Immature natural killer cell (primary cell): ENCODE measurements around the gene CCL14. TPM values are rescaled to one million over a fixed set of nuclear protein-coding genes. Genes with fewer than 3 reads are reported as not detected.
A peak's percentile ranks its signal among the peaks of the same experiment; 100 is the strongest.
"Not testable (repeated sequence)": the region's sequence is repeated elsewhere in the genome, so short reads cannot be mapped to it uniquely, and the experiment has no call there.

Experiments used
- DNase-seq, 3 donors: peaks; one replicate each; pipeline ENCODE4 v3.0.0; 2022; ENCODE audit warnings: mixed read lengths in 1 of 3
- H3K27ac Mint-ChIP-seq, 6 donors: one replicate each; pipeline ENCODE4 v1.8.0; 2020; ENCODE audit warnings: mixed read lengths in 6 of 6, mild to moderate bottlenecking in 5 of 6, inconsistent platforms in 4 of 6, moderate library complexity in 3 of 6
- H3K27me3 Mint-ChIP-seq, 3 donors: one replicate each; pipeline ENCODE4 v1.8.0; 2020 to 2021; ENCODE audit warnings: low read depth in 3 of 3, mild to moderate bottlenecking in 3 of 3, mixed read lengths in 3 of 3, moderate library complexity in 3 of 3, inconsistent platforms in 1 of 3
- H3K36me3 Mint-ChIP-seq, 3 donors: one replicate each; pipeline ENCODE4 v1.8.0; 2020; ENCODE audit warnings: mixed read lengths in 3 of 3, inconsistent platforms in 2 of 3, mild to moderate bottlenecking in 2 of 3
- H3K4me1 Mint-ChIP-seq, 2 donors: one replicate each; pipeline ENCODE4 v1.8.0; 2020; ENCODE audit warnings: inconsistent platforms in 2 of 2, mild to moderate bottlenecking in 2 of 2, mixed read lengths in 2 of 2, moderate library complexity in 1 of 2
- H3K4me3 Mint-ChIP-seq, 5 donors: one replicate each; pipeline ENCODE4 v1.8.0; 2020; ENCODE audit warnings: mild to moderate bottlenecking in 5 of 5, mixed read lengths in 5 of 5, inconsistent platforms in 3 of 5, moderate library complexity in 3 of 5
- H3K9me3 Mint-ChIP-seq, 6 donors: one replicate each; pipeline ENCODE4 v1.8.0; 2020; ENCODE audit warnings: mild to moderate bottlenecking in 6 of 6, mixed read lengths in 6 of 6, inconsistent platforms in 4 of 6, moderate library complexity in 3 of 6
- polyA plus RNA-seq, 3 donors: library from polyadenylated mRNA; unstranded; fragments of 300-500 nt; fragmentation: Illumina TruSeq; gene quantifications; one replicate each; pipeline ENCODE4 v1.2.3, GENCODE V29; 2021

CCL14 gene
- not detected for polyA plus RNA-seq

GRCh38 chr17:35986643-35987042, at the start of gene CCL14:
Gene CCL14, minus strand, starts transcription at chr17:35986729. Its CDS starts 80 bp downstream, at chr17:35986649.
- no peak for DNase-seq
- Mint-ChIP-seq H3K27me3 (peaks cover 0 to 2% (median 2%) of the 10 kb centered on the region in 3 donors), H3K4me1 (peaks cover 18 to 28% of the 10 kb centered on the region in 2 donors), H3K27ac (peak within 1 kb of the TSS in 3 of 6 donors; percentile 20 to 53 (median 38)), H3K9me3 (peaks cover 0 to 10% (median 3%) of the 10 kb centered on the region in 6 donors), H3K36me3 (peaks cover 0 to 9% (median 4%) of the 10 kb centered on the region in 3 donors), H3K4me3 (no peak within 1 kb of the TSS)

DNA sequence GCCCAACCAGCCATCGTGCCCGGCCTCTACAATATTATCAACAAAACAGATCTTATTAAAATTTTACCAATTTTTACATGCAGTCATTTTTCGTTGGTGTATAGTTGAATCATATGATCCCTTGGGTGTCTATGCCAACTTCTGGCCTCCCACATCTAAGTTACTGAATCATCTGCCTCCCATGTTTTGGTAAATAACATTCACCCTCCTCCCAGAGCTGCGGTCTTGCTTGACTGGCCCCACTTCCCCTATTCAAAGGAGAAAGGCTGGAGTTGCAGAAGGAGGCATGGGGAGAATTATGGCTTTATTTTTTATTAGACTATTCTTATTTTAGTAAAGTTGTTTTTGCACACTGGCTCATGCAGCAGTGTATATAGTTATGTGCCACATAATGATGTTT, 49.7 kb upstream of the CCL14 start:
- peaks cover 0 to 3% (median 0%) of the 10 kb centered on the region in 3 donors for H3K27me3 Mint-ChIP-seq
- H3K4me1 Mint-ChIP-seq: peaks cover 2 to 12% of the 10 kb centered on the region in 2 donors
- no peaks in the 10 kb centered on the region for H3K36me3 Mint-ChIP-seq
- no peak for DNase-seq
- H3K27ac Mint-ChIP-seq: peak overlapping the region in 1 of 6 donors; percentile 25
- H3K4me3 Mint-ChIP-seq: no peak overlapping the region
- peaks cover 0 to 1% (median 0%) of the 10 kb centered on the region in 6 donors for H3K9me3 Mint-ChIP-seq

DNA sequence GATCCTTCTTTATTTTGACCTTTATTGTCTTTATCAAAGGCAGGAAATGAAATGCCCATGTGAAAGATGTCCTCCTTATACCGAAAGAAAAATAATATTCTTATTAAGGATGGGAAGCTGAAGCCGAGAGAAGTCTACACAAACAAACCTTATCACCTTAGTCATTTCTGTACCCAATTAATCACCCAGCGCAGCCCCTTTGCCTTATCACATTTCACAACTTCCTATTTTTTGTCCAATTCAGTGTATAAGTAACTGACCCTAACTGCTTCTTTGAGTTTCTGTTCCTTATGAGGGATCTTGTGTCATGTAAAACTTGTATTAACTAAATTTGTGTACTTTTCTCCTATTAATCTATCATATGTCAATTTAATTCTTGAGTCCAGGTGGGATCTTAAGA, 47.6 kb upstream of the CCL14 start:
- peaks cover 0 to 1% (median 0%) of the 10 kb centered on the region in 6 donors for H3K9me3 Mint-ChIP-seq

GRCh38 chr17:36030956-36031355, 44.4 kb upstream of the CCL14 start:
- Mint-ChIP-seq H3K9me3 (peaks cover 0 to 1% (median 0%) of the 10 kb centered on the region in 6 donors), H3K27me3 (peaks cover 0 to 6% (median 5%) of the 10 kb centered on the region in 3 donors), H3K4me1 (peaks cover 2 to 12% of the 10 kb centered on the region in 2 donors), H3K4me3 (no peak overlapping the region), H3K27ac (peak overlapping the region in 1 of 6 donors; percentile 12), H3K36me3 (peaks cover 0 to 3% (median 0%) of the 10 kb centered on the region in 3 donors)
- DNase-seq: no peak

More for the DNA sequence above, 47.6 kb upstream of the CCL14 start:
- peaks cover 2 to 12% of the 10 kb centered on the region in 2 donors for H3K4me1 Mint-ChIP-seq
- no peak overlapping the region for H3K4me3 Mint-ChIP-seq
- peaks cover 0 to 3% (median 0%) of the 10 kb centered on the region in 3 donors for H3K36me3 Mint-ChIP-seq
- peaks cover 0 to 8% (median 5%) of the 10 kb centered on the region in 3 donors for H3K27me3 Mint-ChIP-seq
- H3K27ac Mint-ChIP-seq: peak overlapping the region in 2 of 6 donors; percentile 7 to 51
- DNase-seq: no peak

DNA sequence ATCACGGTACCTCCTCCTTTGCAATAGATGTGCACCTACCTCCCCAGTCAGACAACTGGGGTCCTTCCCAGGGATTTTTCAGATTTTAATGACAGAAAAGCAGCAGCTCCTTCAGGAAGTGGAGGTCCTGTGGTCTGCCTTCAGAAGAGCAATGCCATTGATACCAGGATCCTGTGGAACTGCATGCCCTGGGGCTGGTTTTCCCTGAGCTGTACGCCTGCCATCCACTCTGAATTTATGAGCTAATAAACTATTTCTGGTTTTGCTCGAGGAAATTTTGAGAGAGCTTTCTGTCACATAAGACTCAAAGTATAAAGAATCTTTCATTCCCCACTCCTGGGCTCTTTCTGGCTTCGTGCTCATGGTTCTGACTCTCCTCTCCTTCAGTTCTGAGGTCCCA, 41.2 kb upstream of the CCL14 start:
- no peak overlapping the region for H3K4me3 Mint-ChIP-seq
- peaks cover 1 to 6% (median 5%) of the 10 kb centered on the region in 3 donors for H3K27me3 Mint-ChIP-seq
- H3K9me3 Mint-ChIP-seq: peaks cover 0 to 2% (median 0%) of the 10 kb centered on the region in 6 donors
- H3K27ac Mint-ChIP-seq: peak overlapping the region in 1 of 6 donors; percentile 24
- H3K36me3 Mint-ChIP-seq: peaks cover 0 to 3% (median 0%) of the 10 kb centered on the region in 3 donors
- H3K4me1 Mint-ChIP-seq: no peaks in the 10 kb centered on the region
- no peak for DNase-seq

DNA sequence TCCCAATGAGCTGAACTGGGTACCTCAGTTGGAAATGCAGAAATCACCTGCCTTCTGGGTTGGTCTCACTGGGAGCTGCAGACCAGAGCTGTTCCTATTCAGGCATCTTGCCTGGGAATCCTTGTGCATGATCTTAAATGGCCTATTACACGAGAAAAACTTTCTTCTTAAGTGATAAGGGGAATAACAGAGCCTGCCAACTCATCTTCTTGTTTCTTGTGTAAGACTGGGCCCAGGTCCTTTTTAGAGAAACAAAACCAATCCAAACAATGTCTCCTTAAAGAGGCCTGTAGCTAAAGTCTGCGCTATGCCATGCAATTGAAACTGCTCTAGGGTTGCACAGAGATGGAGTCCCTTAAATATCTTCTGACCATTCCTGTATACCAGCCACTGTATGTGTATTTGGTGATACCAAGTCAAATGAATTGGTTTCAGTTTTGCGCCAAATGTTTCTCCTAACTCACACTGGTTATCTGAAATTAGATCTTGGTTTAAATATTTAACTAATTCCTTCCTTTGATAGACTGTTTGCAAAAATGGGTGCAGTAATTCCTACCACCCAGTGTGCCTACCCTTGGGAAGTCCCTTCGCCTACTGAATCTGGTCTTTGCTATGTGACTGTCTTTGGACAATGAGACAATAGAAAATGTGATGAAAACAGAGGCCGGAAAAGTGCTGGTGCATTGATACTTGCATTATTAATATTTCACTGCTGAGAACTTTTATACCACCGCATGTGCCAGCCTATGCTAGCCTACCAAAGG, 37.8 kb upstream of the CCL14 start:
- DNase-seq: no peak
- H3K4me1 Mint-ChIP-seq: no peaks in the 10 kb centered on the region
- no peak overlapping the region for H3K4me3 Mint-ChIP-seq
- H3K36me3 Mint-ChIP-seq: peaks cover 0 to 6% (median 6%) of the 10 kb centered on the region in 3 donors
- peaks cover 0 to 2% (median 0%) of the 10 kb centered on the region in 6 donors for H3K9me3 Mint-ChIP-seq
- H3K27ac Mint-ChIP-seq: peak overlapping the region in 1 of 6 donors; percentile 71
- peaks cover 0 to 4% (median 0%) of the 10 kb centered on the region in 3 donors for H3K27me3 Mint-ChIP-seq

DNA sequence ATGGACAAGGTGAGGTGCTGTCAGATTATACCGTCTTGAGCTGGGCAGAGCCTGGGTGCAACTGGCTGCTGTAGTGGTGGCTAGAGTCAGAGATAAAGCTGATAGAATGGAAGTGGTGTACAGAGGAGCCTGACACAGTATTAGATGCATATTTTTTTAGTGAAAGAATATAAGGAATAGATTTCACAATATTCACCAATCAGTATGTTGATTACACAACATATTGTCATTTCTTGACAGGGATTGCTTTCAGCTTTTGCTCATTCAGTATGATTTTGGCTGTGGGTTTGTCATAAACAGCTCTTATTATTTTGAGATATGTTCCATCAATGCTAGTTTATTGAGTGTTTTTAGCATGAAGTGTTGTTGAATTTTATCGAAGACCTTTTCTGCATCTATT, 32.9 kb upstream of the CCL14 start:
- Mint-ChIP-seq H3K27ac (no peak overlapping the region), H3K36me3 (peaks cover 0 to 6% (median 6%) of the 10 kb centered on the region in 3 donors), H3K27me3 (peaks cover 2 to 4% (median 2%) of the 10 kb centered on the region in 3 donors), H3K9me3 (peaks cover 0 to 2% (median 0%) of the 10 kb centered on the region in 6 donors), H3K4me1 (peaks cover 14 to 18% of the 10 kb centered on the region in 2 donors), H3K4me3 (no peak overlapping the region)
- no peak for DNase-seq

- H3K36me3 Mint-ChIP-seq: peaks cover 0 to 6% (median 6%) of the 10 kb centered on the region in 3 donors
- H3K27me3 Mint-ChIP-seq: peaks cover 2% of the 10 kb centered on the region in 3 donors
- H3K9me3 Mint-ChIP-seq: no peaks in the 10 kb centered on the region
- H3K27ac Mint-ChIP-seq: peak within 1 kb of the TSS in 5 of 6 donors; percentile 36 to 83 (median 69)
- peak within 1 kb of the TSS in 3 of 5 donors; percentile 47 to 68 (median 49) for H3K4me3 Mint-ChIP-seq
- peaks cover 16 to 19% of the 10 kb centered on the region in 2 donors for H3K4me1 Mint-ChIP-seq
- peak in 1 of 3 donors; percentile 10 for DNase-seq
Observed at GRCh38 chr17:36017799-36018198, 31.3 kb upstream of the CCL14 start, which contains the start of gene CCL23. Gene CCL23, minus strand, starts transcription at chr17:36017972. Its CDS starts 75 bp downstream, at chr17:36017897.

GRCh38 chr17:36016555-36016954, 30.0 kb upstream of the CCL14 start:
- no peak for DNase-seq
- Mint-ChIP-seq H3K4me1 (peaks cover 29 to 32% of the 10 kb centered on the region in 2 donors), H3K27ac (no peak overlapping the region), H3K27me3 (peaks cover 2% of the 10 kb centered on the region in 3 donors), H3K4me3 (no peak overlapping the region), H3K9me3 (no peaks in the 10 kb centered on the region), H3K36me3 (peaks cover 0 to 6% (median 0%) of the 10 kb centered on the region in 3 donors)

- not testable (repeated sequence) for H3K9me3 Mint-ChIP-seq, H3K27me3 Mint-ChIP-seq
Observed at GRCh38 chr17:36015895-36016294, 29.4 kb upstream of the CCL14 start.

DNA sequence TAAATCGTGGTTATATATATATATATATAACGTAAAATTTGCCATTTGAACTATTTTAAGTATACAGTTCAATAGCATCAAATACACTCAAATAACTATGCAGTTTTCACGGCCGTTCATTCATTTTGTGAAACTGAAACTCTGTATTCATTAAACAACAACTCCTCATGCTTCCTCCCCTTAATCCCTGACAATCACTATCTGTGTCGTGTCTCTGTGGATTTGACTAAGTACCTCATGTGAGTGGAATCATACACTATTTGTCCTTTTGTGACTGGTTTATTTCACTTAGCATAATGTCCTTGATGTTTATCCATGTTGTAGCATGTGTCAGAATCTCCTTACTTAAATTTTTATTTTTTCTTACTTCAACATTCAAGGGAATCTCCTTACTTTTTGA, 28.4 kb upstream of the CCL14 start:
- Mint-ChIP-seq H3K27ac (peak overlapping the region in 1 of 6 donors; percentile 61), H3K4me1 (peaks cover 39 to 47% of the 10 kb centered on the region in 2 donors), H3K36me3 (no peaks in the 10 kb centered on the region), H3K4me3 (no peak overlapping the region), H3K27me3 (peaks cover 0 to 2% (median 2%) of the 10 kb centered on the region in 3 donors), H3K9me3 (no peaks in the 10 kb centered on the region)
- DNase-seq: no peak

More at GRCh38 chr17:36015895-36016294, 29.4 kb upstream of the CCL14 start:
- H3K27ac Mint-ChIP-seq, H3K36me3 Mint-ChIP-seq, H3K4me3 Mint-ChIP-seq, DNase-seq: not testable (repeated sequence)
- H3K4me1 Mint-ChIP-seq: peaks cover 35 to 38% of the 10 kb centered on the region in 2 donors

DNA sequence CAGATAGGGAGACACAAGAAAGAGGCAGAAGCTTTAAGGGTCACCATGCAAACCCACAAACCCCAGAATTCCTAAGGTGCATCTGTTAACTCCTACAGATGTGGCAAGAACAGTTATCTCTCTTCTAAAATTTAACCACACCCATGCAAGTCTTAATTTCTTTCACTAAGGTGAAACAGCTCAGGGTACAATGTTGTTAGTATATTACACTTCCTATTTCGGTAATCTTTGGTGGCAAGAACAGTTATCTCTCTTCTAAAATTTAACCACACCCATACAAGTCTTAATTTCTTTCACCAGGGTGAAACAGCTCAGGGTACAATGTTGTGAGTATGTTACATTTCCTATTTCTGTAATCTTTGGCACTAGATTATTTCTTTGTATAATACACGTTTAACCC, 24.7 kb upstream of the CCL14 start:
- peak overlapping the region; percentile 14 to 51 (median 40) for H3K27ac Mint-ChIP-seq
- peak overlapping the region in 3 of 5 donors; percentile 10 to 30 (median 19) for H3K4me3 Mint-ChIP-seq
- no peak for DNase-seq
- peaks cover 0 to 2% (median 0%) of the 10 kb centered on the region in 6 donors for H3K9me3 Mint-ChIP-seq
- H3K36me3 Mint-ChIP-seq: no peaks in the 10 kb centered on the region
- peaks cover 35% of the 10 kb centered on the region in 2 donors for H3K4me1 Mint-ChIP-seq
- H3K27me3 Mint-ChIP-seq: peaks cover 0 to 2% (median under 1%) of the 10 kb centered on the region in 3 donors

GRCh38 chr17:36008998-36009665, 22.6 kb upstream of the CCL14 start:
- peaks cover 0 to 2% (median 0%) of the 10 kb centered on the region in 6 donors for H3K9me3 Mint-ChIP-seq
- no peak overlapping the region for H3K4me3 Mint-ChIP-seq
- H3K27me3 Mint-ChIP-seq: peaks cover 0 to 4% (median 0%) of the 10 kb centered on the region in 3 donors
- peak overlapping the region in 1 of 6 donors; percentile 85 for H3K27ac Mint-ChIP-seq
- H3K4me1 Mint-ChIP-seq: peaks cover 52 to 54% of the 10 kb centered on the region in 2 donors
- H3K36me3 Mint-ChIP-seq: no peaks in the 10 kb centered on the region
- no peak for DNase-seq
